ENCODE data around the gene SPATA3.
"Not testable (repeated sequence)": the region's sequence is repeated elsewhere in the genome, so short reads cannot be mapped to it uniquely, and the experiment has no call there.

SPATA3 gene

DNA sequence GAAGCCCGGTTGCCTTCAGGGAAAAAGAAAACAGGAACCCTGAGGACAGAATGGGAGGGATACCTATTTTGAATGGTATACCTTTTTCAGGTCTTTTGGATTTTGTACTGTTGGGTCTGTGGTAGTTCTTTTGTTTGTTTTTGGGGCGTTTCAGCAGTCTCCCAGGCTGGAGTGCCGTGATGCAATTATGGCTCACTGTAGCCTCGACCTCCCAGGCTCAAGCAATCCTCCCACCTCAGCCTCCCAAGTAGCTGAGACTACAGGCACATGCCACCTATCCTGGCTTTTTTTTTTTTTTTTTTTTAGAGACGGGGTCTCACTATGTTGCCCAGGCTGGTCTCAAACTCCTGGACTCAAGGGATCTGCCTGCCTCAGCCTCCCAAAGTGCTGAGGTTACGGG lies 27.6 kb upstream of the SPATA3 start:
- not testable (repeated sequence) for DNase-seq (ENCODE audit: low read depth in 2 of 2)

DNA sequence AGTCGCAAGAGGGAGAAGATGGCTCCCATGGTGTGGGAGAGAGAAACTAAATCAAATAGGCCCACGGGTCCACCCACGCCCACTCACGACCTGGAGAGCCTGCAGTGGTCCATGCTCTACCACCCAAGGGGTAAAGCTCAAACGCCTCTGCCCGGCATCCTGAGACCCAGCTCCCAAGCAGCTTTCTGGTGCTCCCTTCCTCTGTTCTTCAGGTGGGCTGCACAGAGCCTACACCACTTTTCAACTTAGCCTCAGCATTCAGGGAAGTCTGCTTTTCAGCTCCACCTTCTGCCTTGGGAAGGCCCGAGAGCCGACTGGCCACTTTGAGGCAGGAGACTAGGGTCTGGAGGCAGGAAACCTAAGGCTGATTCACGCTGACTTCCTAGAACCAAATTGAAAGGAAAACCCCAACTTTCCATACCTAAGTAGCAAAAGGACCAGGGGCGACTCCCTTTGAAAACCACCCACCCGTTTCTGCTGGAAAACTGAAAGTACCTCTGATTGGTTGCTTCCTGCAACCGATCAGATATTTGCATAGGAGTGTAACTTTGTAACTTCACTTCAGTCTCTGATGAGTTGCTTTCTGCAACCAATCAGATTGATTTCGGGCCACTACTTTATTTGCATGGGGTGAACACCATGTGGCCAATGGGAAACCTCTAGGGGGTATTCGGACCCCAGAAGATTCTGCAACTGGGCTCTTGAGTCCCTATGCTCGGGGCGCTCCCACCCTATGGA lies 26.8 kb upstream of the SPATA3 start:
- no peak for DNase-seq (ENCODE audit: low read depth in 2 of 2)

DNA sequence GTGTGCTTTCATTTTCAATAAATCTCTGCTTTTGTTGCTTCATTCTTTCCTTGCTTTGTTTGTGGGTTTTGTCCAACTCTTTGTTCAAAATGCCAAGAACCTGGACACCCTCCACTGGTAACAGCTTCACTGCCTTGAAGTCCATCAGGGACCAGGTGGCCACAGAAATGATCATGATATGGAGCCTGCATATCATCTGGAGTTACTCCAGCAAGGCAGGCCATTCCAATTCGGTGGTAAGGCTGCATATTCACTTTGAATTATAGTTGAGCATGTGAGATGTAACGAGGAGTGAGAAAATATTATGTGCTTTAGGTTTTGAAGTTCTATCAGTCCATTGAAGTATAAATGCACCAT lies 26.3 kb upstream of the SPATA3 start:
- DNase-seq (ENCODE audit: low read depth in 2 of 2): no peak

DNA sequence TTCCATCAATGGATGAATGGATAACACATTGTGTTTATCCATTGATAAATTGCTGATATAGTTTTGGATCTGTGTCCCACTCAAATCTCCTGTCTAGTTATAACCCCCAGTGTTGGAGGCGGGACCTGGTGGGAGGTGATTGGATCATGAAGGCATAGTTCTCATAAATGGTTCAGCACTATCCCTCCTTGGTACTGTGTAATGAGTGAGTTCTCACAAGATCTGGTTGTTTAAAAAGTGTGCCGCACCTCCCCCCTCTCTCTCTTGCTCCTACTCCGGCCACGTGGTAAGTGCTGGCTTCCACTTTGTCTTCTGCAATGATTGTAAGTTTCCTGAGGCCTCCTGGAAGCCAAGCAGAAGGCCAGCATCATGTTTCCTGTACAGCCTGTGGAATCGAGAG lies 23.9 kb upstream of the SPATA3 start:
- no peak for DNase-seq (ENCODE audit: low read depth in 2 of 2)

DNA sequence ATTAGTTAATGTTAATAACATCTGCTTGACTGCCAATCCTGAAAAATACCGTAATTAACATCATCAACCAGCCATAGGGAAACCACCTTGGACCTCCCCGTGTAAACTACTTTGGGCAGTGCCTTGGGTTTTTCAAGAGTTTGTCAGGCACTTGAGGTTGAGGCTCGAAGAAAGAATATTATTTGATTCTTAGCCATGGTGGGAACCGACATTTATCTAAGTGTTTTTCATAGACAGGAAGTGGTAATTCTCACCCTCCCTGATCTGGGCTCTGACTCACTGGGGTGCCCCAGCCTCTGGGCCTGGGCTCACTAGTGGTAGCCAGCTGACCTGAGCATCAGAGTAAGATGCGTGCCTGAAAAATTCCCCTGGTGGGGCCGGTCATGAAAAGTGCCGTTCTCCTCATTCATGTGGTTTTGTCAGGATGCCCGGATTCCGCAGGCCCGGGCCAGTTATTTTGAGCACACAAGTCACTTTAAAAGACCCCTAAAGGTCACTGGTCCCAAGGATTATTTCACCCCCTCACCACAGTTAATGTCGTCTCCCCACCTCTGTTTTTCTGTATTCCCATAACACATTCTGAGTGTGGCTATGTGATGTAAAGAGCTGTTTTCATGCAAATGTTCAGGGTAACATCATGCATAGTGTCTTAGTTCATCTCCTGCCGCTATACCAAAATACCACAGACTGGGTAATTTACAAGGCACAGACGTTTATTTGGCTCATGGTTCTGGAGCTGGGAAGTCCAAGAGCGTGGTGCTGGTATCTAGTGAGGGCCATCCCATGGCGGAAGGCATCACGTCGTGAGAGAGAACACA lies 21.6 kb upstream of the SPATA3 start:
- DNase-seq (ENCODE audit: low read depth in 2 of 2): no peak

DNA sequence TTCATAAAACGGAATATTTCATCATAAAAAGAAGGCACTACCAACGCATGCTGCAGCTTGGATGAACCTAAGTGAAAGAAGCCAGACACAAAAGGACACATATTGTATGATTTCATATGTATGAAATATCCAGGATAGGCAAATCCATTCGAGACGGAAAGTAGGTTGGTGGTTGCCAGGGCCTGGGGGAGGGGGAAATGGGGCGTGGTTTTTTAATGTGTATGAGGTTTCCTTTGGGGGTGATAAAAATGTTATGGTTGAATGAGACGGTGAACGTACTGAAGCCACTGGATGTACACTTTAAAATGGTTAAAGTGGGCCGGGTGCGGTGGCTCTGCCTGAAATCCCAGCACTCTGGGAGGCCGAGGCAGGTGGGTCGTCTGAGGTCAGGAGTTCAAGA lies 20.0 kb upstream of the SPATA3 start:
- DNase-seq (ENCODE audit: low read depth in 2 of 2): no peak

DNA sequence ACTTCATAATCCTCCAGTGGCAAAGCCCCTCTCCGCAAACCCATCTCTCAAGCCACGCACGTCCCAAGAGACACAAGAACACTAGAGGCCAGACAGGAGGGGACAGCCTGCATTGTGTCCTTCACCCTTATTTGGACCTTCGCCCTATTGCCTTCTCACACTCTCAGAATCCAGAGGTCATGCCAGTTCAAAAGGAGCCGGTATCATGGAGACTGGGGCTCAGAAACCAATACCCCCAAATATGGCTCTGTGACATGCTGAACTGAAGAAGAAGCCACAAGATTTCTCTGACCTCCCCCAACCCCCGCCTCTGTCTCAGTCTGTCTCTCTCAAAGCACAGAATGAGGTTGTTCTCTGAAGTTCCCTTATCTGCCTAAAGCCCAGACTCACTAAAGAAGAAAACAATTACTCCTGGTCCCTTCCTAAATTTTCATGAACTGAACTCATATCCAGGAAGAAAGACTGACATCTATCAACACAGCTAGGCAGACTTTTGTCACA lies 19.2 kb upstream of the SPATA3 start:
- DNase-seq (ENCODE audit: low read depth in 2 of 2): no peak

DNA sequence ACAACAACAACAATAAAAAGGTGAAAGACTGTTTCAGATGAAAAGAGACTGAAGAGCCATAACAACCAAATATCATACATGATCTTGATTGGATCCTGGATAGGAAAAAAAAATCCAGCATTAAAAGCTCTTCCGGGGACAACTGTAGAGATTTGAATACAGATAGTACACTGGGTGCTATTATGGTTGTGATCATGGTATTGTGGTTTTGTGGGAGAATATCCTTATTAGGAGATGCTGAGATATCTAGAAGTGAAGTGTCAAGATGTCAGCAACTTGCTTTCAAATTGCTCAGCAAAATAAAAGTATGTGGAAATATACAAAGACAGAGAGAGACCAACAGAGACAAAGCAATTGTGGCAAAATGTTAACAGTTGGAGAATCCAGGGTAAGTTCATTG lies 15.5 kb upstream of the SPATA3 start:
- DNase-seq (ENCODE audit: low read depth in 2 of 2): no peak

DNA sequence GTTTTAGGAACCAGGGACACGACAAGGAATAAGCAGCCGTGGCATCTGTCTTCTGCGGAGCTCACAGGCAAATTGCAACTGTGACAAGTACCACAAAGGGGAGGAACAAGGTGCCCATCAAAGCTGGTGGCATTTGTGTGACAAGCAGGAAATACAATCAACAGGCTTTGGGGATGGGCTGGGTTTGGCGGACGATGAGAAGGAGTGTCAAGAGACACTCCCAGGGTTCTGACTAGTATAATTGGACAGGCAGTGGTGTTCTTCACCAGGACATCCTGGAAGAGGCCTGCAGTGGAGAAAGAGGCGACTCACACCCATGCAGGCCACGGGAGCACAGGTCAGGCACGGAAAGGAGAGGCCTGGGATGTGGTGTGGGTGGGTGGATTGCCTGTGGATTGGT lies 14.2 kb upstream of the SPATA3 start:
- DNase-seq (ENCODE audit: low read depth in 2 of 2): no peak

DNA sequence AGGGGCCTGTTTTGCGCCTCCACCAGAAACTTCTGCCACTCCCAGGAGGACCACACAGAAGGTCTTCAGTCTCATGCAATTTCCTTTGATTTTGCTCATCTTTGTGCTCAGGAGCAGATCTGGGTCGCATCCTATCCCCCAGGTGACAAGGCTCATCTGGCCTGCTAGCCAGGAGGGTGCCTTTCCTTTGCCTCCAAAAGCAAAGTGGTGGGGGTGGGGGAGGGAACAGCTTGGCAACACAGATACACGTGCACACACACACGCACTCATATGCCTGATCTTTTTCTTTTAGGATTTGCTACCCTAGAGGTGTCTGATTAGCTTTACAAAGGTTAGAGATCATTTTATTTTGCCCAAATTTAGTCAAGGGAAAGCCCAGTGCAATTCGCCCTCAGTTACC lies 13.8 kb upstream of the SPATA3 start:
- no peak for DNase-seq (ENCODE audit: low read depth in 2 of 2)

DNA sequence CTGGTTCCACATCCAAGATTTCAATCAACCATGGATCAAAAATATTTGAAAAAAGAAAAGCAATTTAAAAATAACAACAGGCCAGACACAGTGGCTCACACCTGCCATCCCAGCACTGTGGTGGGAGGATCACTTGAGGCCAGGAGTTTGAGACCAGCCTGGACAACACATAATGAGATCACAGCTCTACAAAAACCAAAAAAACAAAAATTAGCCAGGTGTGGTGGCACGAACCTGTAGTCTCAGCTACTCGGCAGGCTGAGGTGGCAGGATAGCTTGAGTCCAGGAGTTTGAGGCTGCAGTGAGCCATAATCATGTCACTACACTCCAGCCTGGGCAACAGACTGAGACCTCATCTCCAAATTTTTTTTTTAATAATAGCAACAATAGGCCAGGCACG lies 13.4 kb upstream of the SPATA3 start:
- no peak for DNase-seq (ENCODE audit: low read depth in 2 of 2)

DNA sequence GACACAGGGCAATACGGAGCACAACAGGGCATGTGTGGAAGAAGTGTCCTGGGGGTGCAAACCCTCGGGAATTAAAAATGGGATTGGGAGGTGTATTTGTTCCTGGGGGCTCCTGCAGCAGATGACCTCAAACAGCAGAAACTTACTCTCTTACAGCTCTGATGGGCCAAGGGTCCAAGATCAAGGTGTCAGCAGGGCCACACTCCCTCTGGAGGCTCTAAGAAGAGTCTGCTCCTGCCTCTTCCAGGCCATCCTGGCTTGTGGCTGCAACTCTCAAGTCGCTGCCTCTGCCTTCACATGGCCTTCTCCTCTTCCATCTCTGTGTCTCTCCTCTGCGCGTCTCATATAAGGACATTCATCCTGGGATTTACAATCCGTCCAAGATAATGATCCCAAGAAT lies 12.4 kb upstream of the SPATA3 start:
- DNase-seq (ENCODE audit: low read depth in 2 of 2): no peak

DNA sequence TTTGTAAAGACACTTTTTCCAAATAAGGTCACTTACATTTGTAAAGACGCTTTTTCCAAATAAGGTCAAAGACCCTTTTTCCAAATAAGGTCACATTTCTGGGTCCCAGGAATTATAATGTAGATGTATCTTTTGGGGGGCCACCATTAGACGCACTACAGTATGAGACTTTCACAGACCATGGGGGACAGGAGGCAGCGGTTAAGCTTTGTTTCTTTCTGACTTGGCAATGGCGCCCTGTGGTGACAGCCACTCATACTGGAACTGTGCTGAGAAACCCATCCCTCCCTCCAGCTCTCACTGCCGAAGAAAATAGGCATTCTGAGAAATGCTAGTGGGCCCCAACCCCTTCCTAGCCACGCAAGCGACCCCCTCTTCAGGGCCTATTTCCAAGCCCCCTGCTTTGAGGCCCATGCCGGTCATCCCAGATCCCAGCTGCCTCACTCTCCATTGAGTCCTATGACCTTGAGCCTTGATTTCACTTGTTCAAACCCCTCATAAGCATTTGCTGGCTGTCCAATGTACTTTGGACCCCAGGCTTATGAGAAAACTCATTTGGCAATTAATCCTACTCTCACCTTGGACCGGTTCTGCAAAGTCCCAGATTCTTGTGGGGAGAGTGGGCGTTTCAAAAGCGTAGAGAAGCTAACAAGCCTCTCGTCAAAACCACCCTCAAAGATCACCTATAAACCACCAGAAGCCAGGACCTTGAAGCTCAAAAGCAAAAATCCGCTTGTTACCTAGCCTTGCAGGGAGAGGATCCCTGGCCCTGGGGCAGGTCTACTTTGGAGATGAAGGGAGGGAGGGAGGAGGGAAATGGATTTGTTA lies 11.3 kb upstream of the SPATA3 start:
- DNase-seq (ENCODE audit: low read depth in 2 of 2): no peak

DNA sequence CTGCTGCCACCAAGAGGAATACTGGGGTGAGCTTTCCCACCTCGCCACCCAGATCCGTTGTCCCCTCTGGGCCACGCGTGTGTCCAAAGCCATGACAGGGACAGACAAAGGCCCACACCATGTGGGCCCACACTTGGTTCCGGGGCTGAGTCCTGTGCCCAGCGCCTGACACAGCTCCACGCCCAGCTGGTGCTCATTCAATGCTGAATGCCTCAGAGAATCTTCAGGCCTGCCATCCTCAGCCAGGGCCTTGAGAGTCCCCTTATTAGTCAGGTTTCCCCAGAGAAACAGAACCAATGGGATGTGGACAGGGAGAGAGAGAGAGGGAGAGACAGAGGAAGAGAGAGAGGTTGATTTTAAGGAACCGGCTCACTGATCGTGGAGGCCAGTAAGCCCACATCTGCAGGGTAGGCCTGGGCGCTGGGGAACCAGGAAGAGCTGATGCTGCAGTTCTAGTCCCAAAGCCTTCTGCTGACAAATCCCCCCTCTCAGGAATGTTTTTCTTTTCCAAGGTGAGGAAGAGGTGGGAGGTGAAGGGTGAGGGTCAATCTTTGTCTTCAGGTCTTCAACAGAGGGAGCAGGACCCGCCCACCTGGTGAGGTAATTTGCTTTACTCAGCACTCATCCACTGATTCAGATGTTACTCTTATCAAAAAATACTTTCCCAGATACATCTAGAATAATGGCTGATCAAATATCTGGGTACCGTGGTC lies 10.2 kb upstream of the SPATA3 start:
- no peak for DNase-seq (ENCODE audit: low read depth in 2 of 2)

DNA sequence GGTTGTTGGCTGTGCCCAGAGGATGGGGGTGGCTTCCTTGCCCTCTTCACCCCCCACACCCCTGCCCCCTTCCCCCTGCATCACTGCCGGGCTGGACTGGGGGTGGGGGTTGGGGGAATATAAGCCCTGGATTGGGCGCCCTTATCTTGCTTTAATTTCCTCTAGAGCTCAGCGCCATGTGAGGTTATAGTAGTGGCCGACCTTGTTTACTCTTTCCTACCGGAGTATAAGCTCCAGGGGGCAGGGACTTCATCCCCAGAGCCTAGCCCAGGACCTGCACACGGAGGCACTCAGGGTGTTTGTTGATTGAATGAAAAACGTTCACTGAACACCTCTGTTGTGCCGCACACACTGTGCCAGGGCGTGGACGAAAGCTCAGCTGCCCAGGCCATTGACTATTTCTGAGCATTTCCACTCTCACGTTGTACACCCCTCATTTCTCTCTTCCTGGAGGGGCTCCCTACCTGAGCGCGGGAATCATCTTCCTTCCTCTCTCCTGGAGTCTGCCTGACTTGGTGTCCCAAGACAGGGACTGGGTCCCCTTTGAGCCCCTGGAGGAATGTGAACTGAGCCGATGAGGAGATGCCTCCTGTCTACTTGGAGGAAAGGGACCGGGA lies 9.3 kb upstream of the SPATA3 start:
- no peak for DNase-seq (ENCODE audit: low read depth in 2 of 2)

DNA sequence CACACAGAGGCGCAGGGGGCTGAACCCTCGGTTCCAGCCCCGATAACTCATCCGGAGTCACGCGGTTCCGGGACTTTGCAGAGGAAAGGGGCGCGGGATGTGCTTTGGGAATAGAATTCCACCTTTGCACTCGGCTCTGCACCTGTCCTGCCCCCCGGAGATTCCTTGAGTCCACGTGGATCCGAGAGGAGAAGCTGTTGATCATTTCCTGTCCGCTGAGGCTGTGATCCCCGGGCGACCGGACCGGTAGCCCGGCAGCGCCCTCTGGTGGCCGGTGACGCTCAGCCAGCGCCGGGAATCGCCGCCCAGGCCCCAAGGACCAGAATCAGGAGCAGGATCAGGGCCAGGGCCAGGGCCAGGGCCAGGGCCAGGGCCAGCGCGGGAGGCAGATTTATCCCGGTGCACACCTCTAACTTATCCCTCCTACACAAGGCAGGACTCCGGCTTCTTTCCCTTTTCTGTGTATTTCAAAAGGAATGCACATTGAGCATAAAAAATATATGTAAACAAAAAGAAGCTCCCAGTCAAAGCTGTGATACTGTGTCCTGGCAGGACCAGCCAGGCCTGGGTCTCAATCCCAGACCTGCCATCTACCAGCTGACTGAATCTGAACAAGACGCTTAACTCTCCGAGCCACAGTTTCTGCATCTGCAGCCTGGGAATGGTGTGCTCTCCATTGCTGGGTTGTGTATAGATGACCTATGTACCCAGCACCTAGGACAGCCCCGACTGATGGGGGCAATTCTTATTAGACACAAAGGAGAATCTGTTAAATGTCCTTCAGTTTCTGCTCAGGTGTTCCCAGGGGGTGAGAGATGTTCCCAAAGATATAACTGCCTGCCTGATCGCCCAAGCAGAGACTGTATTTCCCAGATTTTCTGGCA lies 8.5 kb upstream of the SPATA3 start:
- DNase-seq (ENCODE audit: low read depth in 2 of 2): peak; percentile 11 to 13

DNA sequence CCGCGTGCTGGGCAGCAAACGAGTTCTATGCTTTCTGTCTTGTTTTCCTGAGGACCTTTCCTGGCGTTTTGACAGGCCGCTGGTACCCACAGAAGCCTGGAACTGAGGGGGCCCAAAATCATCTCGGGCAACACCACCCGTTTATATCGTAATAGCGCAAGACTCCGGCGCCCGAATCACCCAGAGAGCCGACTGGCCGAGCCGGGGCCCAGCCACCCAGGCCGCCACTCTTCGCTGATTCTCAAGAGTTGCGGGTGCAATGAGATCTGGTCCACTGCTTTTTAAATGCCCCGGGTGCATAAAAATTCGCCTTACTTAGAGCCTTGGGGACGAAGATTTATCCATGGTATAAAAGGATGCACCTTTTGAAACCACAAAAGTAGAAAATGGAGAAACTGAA lies 6.2 kb upstream of the SPATA3 start:
- DNase-seq (ENCODE audit: low read depth in 2 of 2): no peak

DNA sequence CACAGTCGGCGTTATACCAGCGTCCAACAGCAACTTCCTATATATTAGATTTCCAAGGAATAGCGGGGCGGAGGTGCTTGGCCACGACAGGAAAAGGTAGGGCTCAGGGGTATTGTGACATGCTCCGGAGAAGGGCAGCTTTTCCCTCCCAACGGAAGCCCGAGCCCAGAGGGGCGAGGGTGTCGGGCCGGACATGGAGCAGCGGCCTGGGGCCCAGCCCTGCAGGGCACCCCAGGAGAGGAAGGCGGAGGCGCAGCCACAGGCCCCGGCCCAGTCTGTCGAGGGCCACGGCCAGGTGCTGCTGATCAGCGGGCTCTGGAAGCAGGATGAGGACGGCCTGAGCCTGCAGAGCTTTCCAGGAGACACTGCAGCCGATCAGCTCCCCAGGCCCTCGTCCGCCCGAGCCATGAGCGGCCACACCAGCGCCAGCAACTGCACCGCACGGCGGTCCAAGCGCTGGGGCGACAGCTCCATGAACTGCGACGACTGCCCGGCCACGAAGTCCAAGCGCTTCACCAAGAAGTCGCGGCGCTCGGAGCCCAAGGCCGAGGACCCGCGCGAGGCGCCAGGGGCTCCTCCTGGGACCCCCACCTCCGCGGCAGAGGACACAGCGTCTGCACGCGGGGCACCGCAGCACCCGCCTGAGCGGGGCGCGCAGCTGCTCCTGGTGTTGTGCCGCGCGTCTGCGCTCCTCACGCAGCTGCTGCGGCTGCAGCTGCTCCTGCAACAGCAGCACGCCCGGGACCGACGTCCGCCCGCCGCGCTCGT lies 5.6 kb upstream of the SPATA3 start:
- DNase-seq (ENCODE audit: low read depth in 2 of 2): no peak

DNA sequence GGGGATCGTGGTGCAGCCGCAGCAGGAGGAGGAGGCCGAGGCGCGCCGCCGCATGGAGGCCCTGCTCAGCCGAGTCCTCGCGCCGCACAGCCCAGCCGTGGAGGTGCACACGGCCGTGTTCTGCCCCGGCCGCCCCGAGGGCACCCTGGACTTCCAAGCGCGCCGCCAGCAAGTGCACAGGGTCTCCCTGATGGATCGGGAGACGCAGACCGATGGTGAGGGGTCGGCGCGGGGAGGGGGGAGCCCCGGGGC lies 5.1 kb upstream of the SPATA3 start:
- no peak for DNase-seq (ENCODE audit: low read depth in 2 of 2)

DNA sequence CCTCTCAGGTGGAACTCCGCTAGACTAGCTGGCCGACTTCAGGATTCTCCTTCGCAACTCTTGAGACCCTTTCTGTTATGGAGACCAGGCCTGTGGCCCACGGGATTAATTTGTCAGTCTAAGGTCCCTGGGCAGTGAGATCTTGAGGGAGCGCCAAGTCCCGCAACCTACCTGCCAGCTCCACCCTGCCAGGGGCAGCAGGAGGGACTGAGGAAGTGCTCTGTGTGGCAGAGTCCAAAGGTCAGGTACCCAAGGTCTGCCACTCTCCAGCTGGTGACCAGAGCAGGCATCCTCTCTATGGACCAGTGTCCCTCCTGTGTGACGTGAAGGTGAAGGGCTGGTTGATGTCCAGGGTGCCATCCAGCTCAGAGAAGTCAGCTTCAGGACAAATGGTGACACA lies 4.3 kb upstream of the SPATA3 start:
- no peak for DNase-seq (ENCODE audit: low read depth in 2 of 2)
